H1 (cell line): ENCODE measurements around the gene EHD4. TPM values are rescaled to one million over a fixed set of nuclear protein-coding genes. Genes with fewer than 3 reads are reported as not detected.

ENCODE experiments used
- CTCF ChIA-PET: fragments of 300-600 bp; sonication (Branson Sonifier 250); formaldehyde crosslinking; loops from one replicate; lab custom pipeline; 2021; ENCODE audit not compliant: partially characterized antibody; lab: Charles Lee
- POLR2A ChIA-PET: fragments of 300-600 bp; sonication (Branson Sonifier 250); formaldehyde crosslinking; loops from one replicate; lab custom pipeline; 2021; ENCODE audit warnings: inconsistent platforms; ENCODE audit not compliant: partially characterized antibody; lab: Charles Lee
- DNase-seq, 2 experiments: peaks; one replicate each; pipeline versions ENCODE4 v3.0.0 to v3.0.0-alpha.2; 2010 to 2022; ENCODE audit warnings: low spot score in 2 of 2, low read depth in 1 of 2, mixed read lengths in 1 of 2
- FAIRE-seq: peaks from 2 replicates; lab custom pipeline; 2011; peaks lifted over from hg19 to GRCh38; lab: Jason Lieb, UNC
- H2AFZ ChIP-seq: 2 replicates; pipeline ENCODE4 v1.8.1; 2012; ENCODE audit warnings: low read length, inconsistent platforms
- H2AK5ac ChIP-seq: 2 replicates; pipeline ENCODE4 v1.6.1; 2013; ENCODE audit warnings: low read depth, low read length
- H2BK120ac ChIP-seq: replicated peaks from 2 replicates; pipeline ENCODE3; 2013; ENCODE audit warnings: low read depth, low read length, inconsistent platforms
- H2BK12ac ChIP-seq: 2 replicates; pipeline ENCODE4 v1.6.1; 2013; ENCODE audit warnings: low read depth, low read length
- H2BK15ac ChIP-seq: 2 replicates; pipeline ENCODE4 v1.6.1; 2013; ENCODE audit warnings: low read length
- H2BK20ac ChIP-seq: 2 replicates; pipeline ENCODE4 v1.6.1; 2013; ENCODE audit warnings: low read length
- H2BK5ac ChIP-seq: 2 replicates; pipeline ENCODE4 v1.6.1; 2013; ENCODE audit warnings: low read depth, low read length
- H3K14ac ChIP-seq: 2 replicates; pipeline ENCODE4 v1.6.1; 2013; ENCODE audit warnings: inconsistent platforms; ENCODE audit not compliant: insufficient read length
- H3K18ac ChIP-seq: 2 replicates; pipeline ENCODE4 v1.6.1; 2013; ENCODE audit warnings: low read length; ENCODE audit errors: extremely low read depth
- H3K23ac ChIP-seq: 2 replicates; pipeline ENCODE4 v1.6.1; 2013; ENCODE audit warnings: inconsistent platforms; ENCODE audit not compliant: insufficient read length
- H3K23me2 ChIP-seq: 2 replicates; pipeline ENCODE4 v1.6.1; 2013; ENCODE audit warnings: low read depth, low read length
- H3K27ac ChIP-seq: 2 replicates; pipeline ENCODE4 v1.6.1; 2011; ENCODE audit warnings: low read depth, low read length, inconsistent platforms
- H3K27me3 ChIP-seq, 4 experiments: replicated peaks in 1 of 4; 1 replicate in 1 of 4; 2 replicates in 3 of 4; pipeline versions ENCODE4 v1.6.1 to v1.8.1; 2011 to 2013; ENCODE audit warnings: low read length in 3 of 4, mild to moderate bottlenecking in 3 of 4, inconsistent platforms in 2 of 4, mixed read lengths in 2 of 4, moderate library complexity in 1 of 4; ENCODE audit not compliant: control insufficient read depth in 3 of 4, insufficient read depth in 3 of 4; ENCODE audit errors: extremely low read depth in 1 of 4
- H3K36me3 ChIP-seq, 4 experiments: 2 replicates each; pipeline versions ENCODE4 v1.6.1 to v1.8.1; 2011 to 2013; ENCODE audit warnings: mild to moderate bottlenecking in 4 of 4, low read length in 3 of 4, moderate library complexity in 2 of 4, control low read depth in 1 of 4, inconsistent platforms in 1 of 4; ENCODE audit not compliant: insufficient read depth in 4 of 4, control insufficient read depth in 2 of 4
- H3K4ac ChIP-seq: replicated peaks from 2 replicates; pipeline ENCODE3; 2013; ENCODE audit warnings: low read length, low read depth, mixed read lengths, inconsistent platforms; ENCODE audit not compliant: insufficient read length
- H3K4me1 ChIP-seq, 4 experiments: replicated peaks in 1 of 4; 1 replicate in 1 of 4; 2 replicates in 3 of 4; pipeline versions ENCODE4 v1.6.1 to v1.8.1; 2011 to 2013; ENCODE audit warnings: low read length in 3 of 4, inconsistent platforms in 2 of 4, mixed read lengths in 1 of 4; ENCODE audit not compliant: insufficient read depth in 4 of 4, control insufficient read depth in 3 of 4
- H3K4me2 ChIP-seq, 2 experiments: 2 replicates each; pipeline versions ENCODE4 v1.6.1 to v1.8.1; 2011 to 2013; ENCODE audit warnings: low read depth in 2 of 2, low read length in 2 of 2, control low read depth in 1 of 2, inconsistent platforms in 1 of 2, mild to moderate bottlenecking in 1 of 2; ENCODE audit not compliant: insufficient read depth in 1 of 2
- H3K4me3 ChIP-seq, 4 experiments: fragments of 200-600, 300-600 bp in 1 of 4; sonication (generic), shearing (Covaris generic), sonication (Bioruptor Twin) in 1 of 4; 2 replicates each; pipeline versions ENCODE4 v1.5.1 to v1.8.1; 2011 to 2016; ENCODE audit warnings: low read length in 4 of 4, low read depth in 3 of 4, control low read depth in 2 of 4, inconsistent platforms in 2 of 4, mild to moderate bottlenecking in 2 of 4, mixed read lengths in 1 of 4, moderate library complexity in 1 of 4; ENCODE audit not compliant: insufficient read depth in 2 of 4; ENCODE audit errors: extremely low read depth in 1 of 4
- H3K56ac ChIP-seq: replicated peaks from 2 replicates; pipeline ENCODE3; 2013; ENCODE audit warnings: low read depth, mild to moderate bottlenecking, mixed read lengths, low read length, inconsistent platforms; ENCODE audit not compliant: insufficient read length
- H3K79me1 ChIP-seq: 2 replicates; pipeline ENCODE4 v1.6.1; 2013; ENCODE audit warnings: low read depth, low read length, control low read depth
- H3K79me2 ChIP-seq, 2 experiments: 2 replicates each; pipeline versions ENCODE4 v1.6.1 to v1.8.1; 2012 to 2013; ENCODE audit warnings: low read length in 2 of 2, mild to moderate bottlenecking in 2 of 2, inconsistent platforms in 1 of 2; ENCODE audit not compliant: insufficient read depth in 2 of 2, control insufficient read depth in 1 of 2
- H3K9ac ChIP-seq, 4 experiments: replicated peaks in 1 of 4; 1 replicate in 1 of 4; 2 replicates in 3 of 4; pipeline versions ENCODE4 v1.6.1 to v1.8.1; 2011 to 2013; ENCODE audit warnings: low read depth in 3 of 4, low read length in 3 of 4, control low read depth in 2 of 4, mild to moderate bottlenecking in 2 of 4, moderate library complexity in 2 of 4, inconsistent platforms in 1 of 4; ENCODE audit errors: extremely low read depth in 1 of 4
- H3K9me3 ChIP-seq, 2 experiments: 2 replicates each; pipeline versions ENCODE4 v1.6.1 to v1.8.1; 2012 to 2013; ENCODE audit warnings: mild to moderate bottlenecking in 2 of 2, moderate library complexity in 2 of 2, control low read depth in 1 of 2, inconsistent platforms in 1 of 2, low read depth in 1 of 2, low read length in 1 of 2, mixed read lengths in 1 of 2; ENCODE audit not compliant: insufficient read depth in 2 of 2
- H4K20me1 ChIP-seq, 2 experiments: replicated peaks in 1 of 2; 2 replicates each; pipeline versions ENCODE3 to v1.8.1; 2011 to 2013; ENCODE audit warnings: inconsistent platforms in 2 of 2, low read length in 2 of 2, mild to moderate bottlenecking in 1 of 2; ENCODE audit not compliant: insufficient read depth in 2 of 2, control insufficient read depth in 1 of 2
- H4K5ac ChIP-seq: 2 replicates; pipeline ENCODE4 v1.6.1; 2013; ENCODE audit warnings: low read length, low read depth, mixed read lengths, inconsistent platforms; ENCODE audit not compliant: insufficient read length
- H4K8ac ChIP-seq: 2 replicates; pipeline ENCODE4 v1.8.0; 2013; ENCODE audit warnings: mild to moderate bottlenecking, moderate library complexity, low read length, inconsistent platforms; ENCODE audit not compliant: insufficient read depth; ENCODE audit errors: extremely low read depth
- H4K91ac ChIP-seq: replicated peaks from 2 replicates; pipeline ENCODE3; 2013; ENCODE audit warnings: low read length, mixed read lengths, inconsistent platforms; ENCODE audit not compliant: insufficient read length
- CBX5 ChIP-seq: fragments of 300-800, 300-1000 bp; sonication (generic); IDR thresholded peaks from 2 replicates; pipeline ENCODE4 v1.7.1; 2016; ENCODE audit warnings: antibody characterized with exemption, low read length, low read depth
- GABPA ChIP-seq: IDR thresholded peaks from 2 replicates; pipeline ENCODE4 v1.6.1; 2011; ENCODE audit warnings: mild to moderate bottlenecking, low read length, moderate library complexity, borderline replicate concordance; ENCODE audit not compliant: insufficient read depth
- GTF2F1 ChIP-seq: IDR thresholded peaks from 2 replicates; pipeline ENCODE4 v1.6.1; 2012; ENCODE audit warnings: low read depth, low read length, improper control_type of control experiment, borderline replicate concordance
- HDAC2 ChIP-seq, 2 experiments: fragments of 300-600 bp in 1 of 2; sonication (generic) in 1 of 2; IDR thresholded peaks; 2 replicates each; pipeline ENCODE4 v1.6.1; 2011 to 2012; ENCODE audit warnings: low read depth in 2 of 2, low read length in 2 of 2, mild to moderate bottlenecking in 2 of 2, moderate library complexity in 2 of 2, borderline replicate concordance in 1 of 2, inconsistent platforms in 1 of 2
- HDAC6 ChIP-seq: IDR thresholded peaks from one replicate; pipeline ENCODE4 v1.7.1; 2012; ENCODE audit warnings: low read depth, mild to moderate bottlenecking, inconsistent platforms, low read length, moderate library complexity
- SIN3A ChIP-seq, 2 experiments: IDR thresholded peaks in 1 of 2; conservative IDR thresholded peaks in 1 of 2; 2 replicates each; pipeline ENCODE4 v1.6.1; 2011 to 2012; ENCODE audit warnings: low read length in 2 of 2, improper control_type of control experiment in 1 of 2, low read depth in 1 of 2, mild to moderate bottlenecking in 1 of 2
- SIX5 ChIP-seq: IDR thresholded peaks from 2 replicates; pipeline ENCODE4 v1.6.1; 2011; ENCODE audit warnings: mild to moderate bottlenecking, low read depth, low read length
- TEAD4 ChIP-seq: IDR thresholded peaks from 2 replicates; pipeline ENCODE4 v1.6.1; 2012; ENCODE audit warnings: low read depth, low read length, inconsistent platforms, mixed read lengths
- YY1 ChIP-seq: IDR thresholded peaks from 2 replicates; pipeline ENCODE4 v1.6.1; 2011; ENCODE audit warnings: low read depth, mild to moderate bottlenecking, low read length
- WGBS, 2 experiments: shearing (Covaris generic) in 1 of 2; methylation state at CpG; one replicate each; pipeline versions ENCODE4 v1.1.6 to v1.1.7; 2013 to 2015; ENCODE audit warnings: low lambda C conversion rate in 2 of 2, mixed read lengths in 2 of 2, inconsistent platforms in 1 of 2, low coverage in 1 of 2, missing lambda C conversion rate in 1 of 2; ENCODE audit not compliant: insufficient replicate concordance in 2 of 2, insufficient coverage in 1 of 2, insufficient read length in 1 of 2; ENCODE audit errors: extremely low coverage in 1 of 2, missing lambda C conversion rate in 1 of 2; 5-methylcytosine and 5-hydroxymethylcytosine counted together
- polyA plus RNA-seq, 7 experiments: library from polyadenylated mRNA; depleted of rRNA in 3 of 7; stranded (reverse) in 5 of 7; unstranded in 2 of 7; fragments of >200 nt in 5 of 7; fragments of 200-250 nt in 2 of 7; gene quantifications; 1 replicate in 5 of 7; 2 replicates in 1 of 7; 4 replicates in 1 of 7; pipeline versions ENCODE4 v1.2.1 to v1.2.3, GENCODE V29; 2011 to 2013; ENCODE audit warnings: missing spikeins in 2 of 7, mixed read lengths in 2 of 7
- total RNA-seq: library from RNA; stranded (reverse); fragmentation: NEBNext Ultra II Directional; extraction: Animal tissue kit (Norgen Biotek cat#: 25700); gene quantifications from 2 replicates; pipeline ENCODE4 v1.2.1, GENCODE V29; 2021
- TF ChIP-seq, protein P1 (sequence below): IDR thresholded peaks from 2 replicates; pipeline ENCODE4 v1.6.1; 2011; ENCODE audit warnings: low read length, improper control_type of control experiment

The EHD4 gene
- total and polyA plus RNA-seq, 2 of the 8 experiments (the other 6 are each of a cell fraction or from before 2014, with no cell fraction given): 17.5 to 24.5 TPM

- Histone ChIP-seq H3K14ac (no peak overlapping the region), H3K23me2 (peaks cover 4% of the 10 kb centered on the region; the same call in 1 of the 2 replicates), H2AFZ (no peak overlapping the region), H2BK12ac (0 out of 2 replicates have a peak overlapping the region, but pooled peaks have one; percentile 27), H2BK20ac (no peak overlapping the region), H3K18ac (no peak overlapping the region), H4K20me1 (peaks cover 0 to 2% of the 10 kb centered on the region in 2 experiments), H3K56ac (no peak overlapping the region), H3K27me3 (peaks cover 21 to 36% (median 31%) of the 10 kb centered on the region in 4 experiments), H4K91ac (no peak overlapping the region), H3K4me2 (no peak overlapping the region), H2BK5ac (no peak overlapping the region), H3K9ac (no peak overlapping the region), H2BK120ac (no peak overlapping the region), H2BK15ac (no peak overlapping the region), H3K4me3 (no peak overlapping the region), H3K4ac (no peak overlapping the region), H4K8ac (peak overlapping the region; percentile 91; the same call in 1 of the 2 replicates), H3K79me2 (no peaks in the 10 kb centered on the region), H4K5ac (no peak overlapping the region), H3K23ac (no peak overlapping the region), H3K79me1 (no peaks in the 10 kb centered on the region), H2AK5ac (no peak overlapping the region), H3K27ac (no peak overlapping the region), H3K4me1 (peaks cover 0 to 9% (median 4%) of the 10 kb centered on the region in 4 experiments; a peak in 5 of 7 replicates), H3K36me3 (no peaks in the 10 kb centered on the region), H3K9me3 (no peaks in the 10 kb centered on the region)
- ChIA-PET POLR2A (interaction anchor here (0.8 to 3.2 kb wide), 3 partner anchors 16 to 27 kb away, joined by 4 to 11 read pairs (median 6); no protein-coding TSS in a partner anchor), CTCF (interaction anchor here (0.5 to 7.9 kb wide), 14 partner anchors 10 to 1018 kb away, joined by 3 to 58 read pairs (median 4); partner anchors contain the start of gene MAPKBP1)
- DNase-seq: no peak
- 76% methylated on average over 10 of the region's 10 CpGs; no CpG with 5 or more reads in 1 of the 2 experiments for WGBS, 2 experiments
- FAIRE-seq: no peak
- TF ChIP-seq YY1 (no peak), GABPA (no peak), HDAC6 (no peak), SIX5 (no peak), GTF2F1 (no peak), SIN3A (conservative IDR thresholded peaks at IDR 0.05 in 1 of 2, IDR thresholded peaks at IDR 0.05 in 1 of 2; ENCODE audit: low read depth in 1 of 2, low read length in 2 of 2) (no peak), TEAD4 (no peak), CBX5 (no peak), HDAC2 (IDR thresholded peaks at IDR 0.05; ENCODE audit: borderline replicate concordance in 1 of 2, low read depth in 2 of 2, low read length in 2 of 2) (no peak)
- TF ChIP-seq, protein P1, sequence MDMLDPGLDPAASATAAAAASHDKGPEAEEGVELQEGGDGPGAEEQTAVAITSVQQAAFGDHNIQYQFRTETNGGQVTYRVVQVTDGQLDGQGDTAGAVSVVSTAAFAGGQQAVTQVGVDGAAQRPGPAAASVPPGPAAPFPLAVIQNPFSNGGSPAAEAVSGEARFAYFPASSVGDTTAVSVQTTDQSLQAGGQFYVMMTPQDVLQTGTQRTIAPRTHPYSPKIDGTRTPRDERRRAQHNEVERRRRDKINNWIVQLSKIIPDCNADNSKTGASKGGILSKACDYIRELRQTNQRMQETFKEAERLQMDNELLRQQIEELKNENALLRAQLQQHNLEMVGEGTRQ: no peak
Measured at GRCh38 chr15:41880156-41880877, 92.0 kb downstream of the EHD4 start.
